Astrocyte (in vitro differentiated cells and primary cell): ENCODE results near the gene ZSCAN12. TPM values are rescaled to one million over a fixed set of nuclear protein-coding genes. Genes with fewer than 3 reads are reported as not detected.

Experiments
- DNase-seq: peaks from one replicate; pipeline ENCODE4 v3.0.0-alpha.2; 2010; ENCODE audit warnings: low read depth
- FAIRE-seq: peaks from 2 replicates; lab custom pipeline; 2011; peaks lifted over from hg19 to GRCh38; lab: Jason Lieb, UNC
- H2AFZ ChIP-seq: 2 replicates; pipeline ENCODE4 v1.6.0; 2012; ENCODE audit warnings: low read depth, low read length, inconsistent platforms
- H3K27ac ChIP-seq: 2 replicates; pipeline ENCODE4 v1.5.1; 2011; ENCODE audit warnings: low read depth, low read length, inconsistent platforms
- H3K27me3 ChIP-seq: 2 replicates; pipeline ENCODE4 v1.6.0; 2011; ENCODE audit warnings: low read length, inconsistent platforms; ENCODE audit not compliant: insufficient read depth
- H3K36me3 ChIP-seq: 2 replicates; pipeline ENCODE4 v1.5.1; 2011; ENCODE audit warnings: low read length, inconsistent platforms; ENCODE audit not compliant: insufficient read depth
- H3K4me1 ChIP-seq: 2 replicates; pipeline ENCODE4 v1.5.1; 2011; ENCODE audit warnings: low read length, inconsistent platforms; ENCODE audit not compliant: insufficient read depth
- H3K4me2 ChIP-seq: 2 replicates; pipeline ENCODE4 v1.6.0; 2012; ENCODE audit warnings: low read length, inconsistent platforms
- H3K4me3 ChIP-seq: 2 replicates; pipeline ENCODE4 v1.5.1; 2011; ENCODE audit warnings: low read depth, mild to moderate bottlenecking, low read length, inconsistent platforms; ENCODE audit not compliant: insufficient read depth
- H3K79me2 ChIP-seq: 2 replicates; pipeline ENCODE4 v1.6.0; 2012; ENCODE audit warnings: mild to moderate bottlenecking, low read length, inconsistent platforms; ENCODE audit not compliant: insufficient read depth
- H3K9ac ChIP-seq: 2 replicates; pipeline ENCODE4 v1.6.0; 2012; ENCODE audit warnings: mild to moderate bottlenecking, low read length, inconsistent platforms
- H3K9me3 ChIP-seq: 2 replicates; pipeline ENCODE4 v1.5.1; 2012; ENCODE audit warnings: low read depth, mild to moderate bottlenecking, low read length, inconsistent platforms; ENCODE audit not compliant: insufficient read depth
- H4K20me1 ChIP-seq: 2 replicates; pipeline ENCODE4 v1.6.0; 2012; ENCODE audit warnings: low read length, inconsistent platforms; ENCODE audit not compliant: insufficient read depth
- H3K27ac Mint-ChIP-seq: one replicate; pipeline ENCODE4 v1.8.0; 2021; ENCODE audit warnings: mild to moderate bottlenecking, mixed read lengths; ENCODE audit not compliant: unreplicated experiment
- H3K27me3 Mint-ChIP-seq: one replicate; pipeline ENCODE4 v1.8.0; 2021; ENCODE audit warnings: low read depth, mixed read lengths; ENCODE audit not compliant: unreplicated experiment
- H3K36me3 Mint-ChIP-seq: one replicate; pipeline ENCODE4 v1.8.0; 2021; ENCODE audit warnings: low read depth, mixed read lengths; ENCODE audit not compliant: unreplicated experiment
- H3K4me1 Mint-ChIP-seq: one replicate; pipeline ENCODE4 v1.8.0; 2021; ENCODE audit warnings: low read depth, mixed read lengths; ENCODE audit not compliant: unreplicated experiment
- H3K4me3 Mint-ChIP-seq: one replicate; pipeline ENCODE4 v1.8.0; 2021; ENCODE audit warnings: mild to moderate bottlenecking, moderate library complexity, mixed read lengths; ENCODE audit not compliant: unreplicated experiment
- H3K9me3 Mint-ChIP-seq: one replicate; pipeline ENCODE4 v1.8.0; 2021; ENCODE audit warnings: mild to moderate bottlenecking, mixed read lengths; ENCODE audit not compliant: unreplicated experiment
- CTCF ChIP-seq: IDR thresholded peaks from 2 replicates; pipeline ENCODE4 v1.5.1; 2011; ENCODE audit warnings: low read depth, mild to moderate bottlenecking, inconsistent platforms, low read length, moderate library complexity; ENCODE audit not compliant: insufficient read depth
- EZH2 ChIP-seq: IDR thresholded peaks from 2 replicates; pipeline ENCODE4 v1.6.1; 2012; ENCODE audit warnings: mild to moderate bottlenecking, low read length, inconsistent platforms; ENCODE audit not compliant: insufficient read depth
- total RNA-seq: library from RNA; stranded (reverse); gene quantifications from 2 replicates; pipeline ENCODE4 v1.2.1, GENCODE V29; 2021

The ZSCAN12 gene
- total RNA-seq, 1 donor from 2014 or later: 6.3 TPM

- DNase-seq: no peak
- no peaks in the 10 kb centered on the region for H3K79me2 ChIP-seq
- TF ChIP-seq EZH2 (no peak), CTCF (no peak)
- no peaks in the 10 kb centered on the region for H3K36me3 ChIP-seq
- Mint-ChIP-seq H3K27me3 (no peaks in the 10 kb centered on the region), H3K9me3 (peaks cover 8% of the 10 kb centered on the region), H3K27ac (no peak overlapping the region), H3K4me1 (no peaks in the 10 kb centered on the region), H3K4me3 (no peak overlapping the region), H3K36me3 (peaks cover 9% of the 10 kb centered on the region)
- no peak overlapping the region for H3K4me2 ChIP-seq
- H3K27ac ChIP-seq: no peak overlapping the region
- H3K4me1 ChIP-seq: peaks cover 14% of the 10 kb centered on the region
- no peak overlapping the region for H3K4me3 ChIP-seq
- no peaks in the 10 kb centered on the region for H4K20me1 ChIP-seq
- H2AFZ ChIP-seq: no peak overlapping the region
- no peaks in the 10 kb centered on the region for H3K9me3 ChIP-seq
- H3K9ac ChIP-seq: no peak overlapping the region
- no peak for FAIRE-seq
- no peaks in the 10 kb centered on the region for H3K27me3 ChIP-seq
These were observed 66.5 kb downstream of the ZSCAN12 start for GRCh38 chr6:28333047-28333446.

GRCh38 chr6:28330041-28330440 lies 69.5 kb downstream of the ZSCAN12 start:
- Histone ChIP-seq H4K20me1 (no peaks in the 10 kb centered on the region), H3K36me3 (no peaks in the 10 kb centered on the region), H3K4me3 (no peak overlapping the region), H3K79me2 (no peaks in the 10 kb centered on the region), H3K4me2 (no peak overlapping the region), H3K9ac (no peak overlapping the region), H2AFZ (no peak overlapping the region), H3K4me1 (peaks cover 3% of the 10 kb centered on the region), H3K9me3 (peaks cover 20% of the 10 kb centered on the region), H3K27me3 (no peaks in the 10 kb centered on the region), H3K27ac (no peak overlapping the region)
- Mint-ChIP-seq H3K27me3 (no peaks in the 10 kb centered on the region), H3K27ac (no peak overlapping the region), H3K36me3 (peaks cover 25% of the 10 kb centered on the region), H3K4me1 (no peaks in the 10 kb centered on the region), H3K4me3 (no peak overlapping the region), H3K9me3 (peaks cover 29% of the 10 kb centered on the region)
- FAIRE-seq (no peak), DNase-seq (no peak)
- TF ChIP-seq EZH2: no peak
- no peak for TF ChIP-seq CTCF

Other genes with a start within 250 kb of the ZSCAN12 start
- 14.7 and 16.9 TPM in 2 replicates for gene ZSCAN9, start 174.5 kb downstream of the ZSCAN12 start, total RNA-seq
- 3.9 TPM in 2 replicates for gene ZKSCAN4, start 147.5 kb downstream of the ZSCAN12 start, total RNA-seq
- not detected in 2 replicates for gene NKAPL, start 140.4 kb downstream of the ZSCAN12 start, total RNA-seq
- 12.0 and 15.9 TPM in 2 replicates for gene ZSCAN26, start 132.6 kb downstream of the ZSCAN12 start, total RNA-seq
- 7.9 and 8.1 TPM in 2 replicates for gene PGBD1, start 118.2 kb downstream of the ZSCAN12 start, total RNA-seq
- gene ZSCAN31, start 63.6 kb downstream of the ZSCAN12 start, total RNA-seq: 1.1 and 1.6 TPM in 2 replicates
- gene ZKSCAN3, start 49.8 kb downstream of the ZSCAN12 start, total RNA-seq: 7.6 and 8.0 TPM in 2 replicates
- 3.0 and 4.8 TPM in 2 replicates for gene ZSCAN23, start 43.7 kb upstream of the ZSCAN12 start, total RNA-seq
- not detected in 2 replicates for gene GPX6, start 116.0 kb upstream of the ZSCAN12 start, total RNA-seq
- 4.3 and 6.6 TPM in 2 replicates for gene GPX5, start 126.1 kb upstream of the ZSCAN12 start, total RNA-seq